PC-9 (cell line): ENCODE measurements around the gene GALNT9. TPM values are rescaled to one million over a fixed set of nuclear protein-coding genes. Genes with fewer than 3 reads are reported as not detected.

Source experiments
- BruUV-seq: library from RNA; stranded (reverse); fragments of 400-500 nt; replicated peaks from 2 replicates; lab custom pipeline; 2021; lab: Mats Ljungman, UMichigan
- CTCF ChIA-PET: fragments of 300-600 bp; sonication (Branson Sonifier 250); formaldehyde crosslinking; loops from one replicate; lab custom pipeline; 2022; ENCODE audit warnings: antibody characterized with exemption; lab: Charles Lee
- POLR2A ChIA-PET: fragments of 300-600 bp; sonication (Branson Sonifier 250); formaldehyde crosslinking; loops from one replicate; lab custom pipeline; 2022; ENCODE audit warnings: antibody characterized with exemption; ENCODE audit not compliant: unreplicated experiment; lab: Charles Lee
- DNase-seq, 2 experiments: peaks; one replicate each; pipeline versions ENCODE4 v3.0.0 to v3.0.0-alpha.2; 2015 to 2022; ENCODE audit warnings: mixed read lengths in 1 of 2
- H2AFZ ChIP-seq: fragments of 200-600 bp; sonication (generic); 2 replicates; pipeline ENCODE4 v1.8.1; 2017; ENCODE audit warnings: antibody characterized with exemption
- H3F3A ChIP-seq: fragments of 200-600 bp; sonication (generic); 2 replicates; pipeline ENCODE4 v1.8.1; 2017; ENCODE audit warnings: antibody characterized with exemption, mild to moderate bottlenecking, low read depth; ENCODE audit not compliant: insufficient read depth
- H3K27ac ChIP-seq: fragments of 200-600 bp; sonication (generic); 2 replicates; pipeline ENCODE4 v1.6.1; 2016; ENCODE audit warnings: mixed run types
- H3K27me3 ChIP-seq: fragments of 200-600 bp; sonication (generic); 2 replicates; pipeline ENCODE4 v1.6.1; 2016; ENCODE audit warnings: low read depth, mixed run types; ENCODE audit not compliant: insufficient read depth
- H3K36me3 ChIP-seq: fragments of 200-600 bp; sonication (generic); 2 replicates; pipeline ENCODE4 v1.6.1; 2016; ENCODE audit warnings: low read depth, mixed run types
- H3K4me1 ChIP-seq: fragments of 200-600 bp; sonication (generic); replicated peaks from 2 replicates; pipeline ENCODE4 v1.6.1; 2016; ENCODE audit warnings: mixed run types; ENCODE audit not compliant: insufficient read depth
- H3K4me2 ChIP-seq: fragments of 200-600 bp; sonication (generic); 2 replicates; pipeline ENCODE4 v1.6.1; 2017; ENCODE audit warnings: mixed run types
- H3K4me3 ChIP-seq: fragments of 200-600 bp; sonication (generic); 2 replicates; pipeline ENCODE4 v1.6.1; 2016; ENCODE audit warnings: mixed run types
- H3K79me2 ChIP-seq: fragments of 200-600 bp; sonication (generic); 2 replicates; pipeline ENCODE4 v1.6.1; 2017; ENCODE audit warnings: low read depth, mixed run types
- H3K9me2 ChIP-seq: fragments of 200-600 bp; sonication (generic); 2 replicates; pipeline ENCODE4 v1.8.1; 2017; ENCODE audit warnings: mild to moderate bottlenecking; ENCODE audit not compliant: insufficient read depth
- H3K9me3 ChIP-seq: fragments of 200-600 bp; sonication (generic); 2 replicates; pipeline ENCODE4 v1.8.1; 2016; ENCODE audit warnings: low read depth; ENCODE audit not compliant: insufficient read depth
- H4K20me1 ChIP-seq: fragments of 200-600 bp; sonication (generic); 2 replicates; pipeline ENCODE4 v1.8.1; 2017; ENCODE audit not compliant: insufficient read depth
- CTCF ChIP-seq: fragments of 200-600 bp; sonication (generic); conservative IDR thresholded peaks from 2 replicates; pipeline ENCODE4 v1.6.1; 2017; ENCODE audit warnings: mixed run types, antibody characterized with exemption, mild to moderate bottlenecking, moderate library complexity
- EZH2 ChIP-seq: fragments of 200-600 bp; sonication (generic); IDR thresholded peaks from 2 replicates; pipeline ENCODE4 v1.8.0; 2017; ENCODE audit warnings: antibody characterized with exemption, low read depth
- intact Hi-C: fragments of 100-400 bp; cut with micrococcal nuclease; formaldehyde crosslinking; loops from one replicate; pipeline ENCODE4 v1.10.0; 2022; ENCODE audit not compliant: unreplicated experiment
- total RNA-seq: library from RNA; stranded (reverse); gene quantifications from 2 replicates; pipeline ENCODE4 v1.2.3, GENCODE V29; 2021

GALNT9 gene
- total RNA-seq, 1 experiment from 2014 or later = 11.2 TPM

- Histone ChIP-seq H3K27me3 (peaks cover 100% of the 10 kb centered on the region), H3K4me3 (no peak overlapping the region), H3F3A (no peaks in the 10 kb centered on the region), H4K20me1 (0 out of 2 replicates have a peak, but pooled peaks cover 3% of the 10 kb centered on the region), H3K4me1 (no peaks in the 10 kb centered on the region), H3K4me2 (no peak overlapping the region), H3K36me3 (no peaks in the 10 kb centered on the region), H3K27ac (no peak overlapping the region), H3K9me2 (no peaks in the 10 kb centered on the region), H2AFZ (no peak overlapping the region), H3K79me2 (no peaks in the 10 kb centered on the region), H3K9me3 (no peaks in the 10 kb centered on the region)
- ChIA-PET POLR2A (no interaction called here), CTCF (no interaction called here)
- DNase-seq = no peak
- intact Hi-C loops = no loop called here
- TF ChIP-seq CTCF (no peak), EZH2 (no peak)
- BruUV-seq = no TSS peak
Observed at GRCh38 chr12:132201391-132202120, 127.8 kb downstream of the GALNT9 start.

GRCh38 chr12:132200800-132201199 lies 128.6 kb downstream of the GALNT9 start:
- Histone ChIP-seq H3K4me3 (no peak overlapping the region), H3K4me2 (no peak overlapping the region), H3K27ac (no peak overlapping the region), H4K20me1 (0 out of 2 replicates have a peak, but pooled peaks cover 3% of the 10 kb centered on the region), H3K9me3 (no peaks in the 10 kb centered on the region), H3K36me3 (no peaks in the 10 kb centered on the region), H3K4me1 (no peaks in the 10 kb centered on the region), H3F3A (no peaks in the 10 kb centered on the region), H3K79me2 (no peaks in the 10 kb centered on the region), H3K9me2 (no peaks in the 10 kb centered on the region), H3K27me3 (peaks cover 100% of the 10 kb centered on the region), H2AFZ (no peak overlapping the region)
- CTCF ChIA-PET = no interaction called here
- POLR2A ChIA-PET = no interaction called here
- DNase-seq = no peak
- intact Hi-C loops = no loop called here
- no TSS peak for BruUV-seq
- no peak for TF ChIP-seq CTCF
- TF ChIP-seq EZH2 = no peak

GRCh38 chr12:132199526-132200319 lies 129.7 kb downstream of the GALNT9 start:
- Histone ChIP-seq H3K9me2 (no peaks in the 10 kb centered on the region), H4K20me1 (0 out of 2 replicates have a peak, but pooled peaks cover 3% of the 10 kb centered on the region), H3F3A (no peaks in the 10 kb centered on the region), H3K36me3 (no peaks in the 10 kb centered on the region), H3K4me1 (no peaks in the 10 kb centered on the region), H3K79me2 (no peaks in the 10 kb centered on the region), H3K27me3 (peaks cover 100% of the 10 kb centered on the region), H3K9me3 (no peaks in the 10 kb centered on the region), H3K4me3 (no peak overlapping the region), H3K27ac (no peak overlapping the region), H2AFZ (no peak overlapping the region), H3K4me2 (no peak overlapping the region)
- TF ChIP-seq CTCF = no peak
- TF ChIP-seq EZH2 = no peak
- intact Hi-C loops = no loop called here
- no TSS peak for BruUV-seq
- CTCF ChIA-PET = no interaction called here
- POLR2A ChIA-PET = no interaction called here
- no peak for DNase-seq
